Upper lobe of right lung (tissue), 1 donor: Measurements from ENCODE around the gene MITF. TPM values are rescaled to one million over a fixed set of nuclear protein-coding genes. Genes with fewer than 3 reads are reported as not detected.

ENCODE experiments used
- ATAC-seq: fragments of 200-7000 bp; cut with Tn5 transposase; one replicate; pipeline ENCODE4 v1.9.1; 2020; ENCODE audit warnings: mild to moderate bottlenecking, moderate library complexity
- DNase-seq: peaks from one replicate; pipeline ENCODE4 v3.0.0-alpha.2; 2020
- H3K27ac ChIP-seq: fragments of 200-600 bp; one replicate; pipeline ENCODE4 v1.8.0; 2022
- H3K27me3 ChIP-seq: fragments of 200-600 bp; one replicate; pipeline ENCODE4 v1.8.0; 2022; ENCODE audit warnings: mild to moderate bottlenecking
- H3K36me3 ChIP-seq: fragments of 200-600 bp; one replicate; pipeline ENCODE4 v1.8.0; 2022
- H3K4me1 ChIP-seq: fragments of 200-600 bp; one replicate; pipeline ENCODE4 v1.8.0; 2022
- H3K4me3 ChIP-seq: fragments of 200-600 bp; one replicate; pipeline ENCODE4 v1.8.0; 2022; ENCODE audit warnings: mild to moderate bottlenecking
- H3K9me3 ChIP-seq: fragments of 200-600 bp; one replicate; pipeline ENCODE4 v1.8.0; 2022
- intact Hi-C: fragments of 100-400 bp; cut with DNase I; formaldehyde crosslinking; loops from one replicate; pipeline ENCODE4 v1.11.0; 2022
- total RNA-seq: library from RNA; stranded (reverse); fragmentation: NEBNext Ultra II Directional; extraction: Animal tissue kit (Norgen Biotek cat#: 25700); gene quantifications from one replicate; pipeline ENCODE4 v1.2.1, GENCODE V29; 2021
- TF ChIP-seq, protein P1 (sequence below): fragments of 200-600 bp; IDR thresholded peaks from one replicate; pipeline ENCODE4 v1.8.0; 2022; ENCODE audit warnings: antibody characterized with exemption
- donor health status: DM: no; HTN: yes; CAD: no; lungs with severe emphysema.

The MITF gene
- total RNA-seq, 1 donor from 2014 or later: 29.5 TPM

DNA sequence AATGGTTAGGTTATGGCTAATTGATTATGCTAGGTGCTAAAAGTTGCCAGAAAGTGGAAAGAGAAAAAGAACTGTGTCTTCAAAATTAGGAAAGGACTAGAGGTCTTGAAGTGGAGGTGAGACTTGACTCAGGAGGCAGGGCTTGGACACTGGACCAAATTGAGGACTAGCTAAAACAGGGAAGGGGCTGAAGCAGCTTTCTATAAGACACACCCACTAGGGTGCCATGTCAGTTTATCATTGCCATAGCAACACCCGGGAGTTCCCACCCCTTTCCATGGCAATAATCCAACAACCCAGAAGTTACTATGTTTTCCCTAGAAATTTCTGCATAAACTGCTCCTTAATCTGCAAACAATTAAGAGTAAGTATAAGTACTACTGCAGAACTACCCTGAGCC, 42.9 kb upstream of the MITF start:
- TF ChIP-seq, protein P1, sequence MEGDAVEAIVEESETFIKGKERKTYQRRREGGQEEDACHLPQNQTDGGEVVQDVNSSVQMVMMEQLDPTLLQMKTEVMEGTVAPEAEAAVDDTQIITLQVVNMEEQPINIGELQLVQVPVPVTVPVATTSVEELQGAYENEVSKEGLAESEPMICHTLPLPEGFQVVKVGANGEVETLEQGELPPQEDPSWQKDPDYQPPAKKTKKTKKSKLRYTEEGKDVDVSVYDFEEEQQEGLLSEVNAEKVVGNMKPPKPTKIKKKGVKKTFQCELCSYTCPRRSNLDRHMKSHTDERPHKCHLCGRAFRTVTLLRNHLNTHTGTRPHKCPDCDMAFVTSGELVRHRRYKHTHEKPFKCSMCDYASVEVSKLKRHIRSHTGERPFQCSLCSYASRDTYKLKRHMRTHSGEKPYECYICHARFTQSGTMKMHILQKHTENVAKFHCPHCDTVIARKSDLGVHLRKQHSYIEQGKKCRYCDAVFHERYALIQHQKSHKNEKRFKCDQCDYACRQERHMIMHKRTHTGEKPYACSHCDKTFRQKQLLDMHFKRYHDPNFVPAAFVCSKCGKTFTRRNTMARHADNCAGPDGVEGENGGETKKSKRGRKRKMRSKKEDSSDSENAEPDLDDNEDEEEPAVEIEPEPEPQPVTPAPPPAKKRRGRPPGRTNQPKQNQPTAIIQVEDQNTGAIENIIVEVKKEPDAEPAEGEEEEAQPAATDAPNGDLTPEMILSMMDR: no peak
- Histone ChIP-seq H3K27ac (no peak overlapping the region), H3K9me3 (no peaks in the 10 kb centered on the region), H3K27me3 (no peaks in the 10 kb centered on the region), H3K36me3 (no peaks in the 10 kb centered on the region), H3K4me1 (no peaks in the 10 kb centered on the region), H3K4me3 (no peak overlapping the region)
- intact Hi-C loops: no loop called here
- ATAC-seq: no peak
- no peak for DNase-seq

DNA sequence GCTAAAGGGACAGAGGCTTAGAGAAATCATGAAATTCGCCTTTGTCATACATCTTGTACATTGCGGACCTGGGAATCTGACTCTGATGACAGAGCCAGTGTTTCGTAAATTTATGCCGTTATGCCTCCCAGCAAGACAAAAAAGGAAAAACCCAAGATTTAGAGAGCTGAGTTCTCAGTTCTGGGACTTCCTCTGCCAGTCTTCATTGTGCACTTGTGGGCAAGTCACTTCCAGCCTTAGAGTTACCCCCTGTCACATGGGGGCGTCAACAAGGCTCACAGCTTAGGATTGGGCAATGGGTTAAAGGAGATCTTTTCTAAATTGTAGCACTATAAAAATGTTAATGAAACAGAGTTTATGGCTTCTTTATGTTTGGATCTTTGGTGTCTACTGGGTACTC, 41.9 kb upstream of the MITF start:
- H3K27me3 ChIP-seq: no peaks in the 10 kb centered on the region
- H3K4me3 ChIP-seq: no peak overlapping the region
- H3K36me3 ChIP-seq: no peaks in the 10 kb centered on the region
- H3K9me3 ChIP-seq: no peaks in the 10 kb centered on the region
- no peaks in the 10 kb centered on the region for H3K4me1 ChIP-seq
- DNase-seq: no peak
- H3K27ac ChIP-seq: no peak overlapping the region
- TF ChIP-seq, protein P1: no peak
- intact Hi-C loops: no loop called here
- ATAC-seq: peak; percentile 74

DNA sequence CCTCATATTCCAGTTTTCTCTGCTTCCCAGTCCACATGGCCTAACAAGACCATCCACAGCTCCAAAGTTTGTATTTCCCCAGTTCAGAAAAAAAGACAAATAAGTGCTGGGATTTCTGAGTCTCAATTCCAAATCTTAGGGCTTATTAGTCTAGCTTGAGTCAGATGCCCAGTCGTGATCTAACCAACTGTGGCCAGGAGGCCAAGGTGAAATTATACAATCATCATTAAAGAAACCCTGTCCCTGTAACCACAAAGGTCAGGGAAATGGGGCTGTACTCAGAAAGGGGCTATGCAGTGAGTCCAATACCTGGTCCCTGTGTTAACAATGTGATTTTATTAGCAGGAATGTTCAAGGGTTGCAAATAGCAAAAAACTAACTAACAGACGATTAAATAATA, 40.5 kb upstream of the MITF start:
- Histone ChIP-seq H3K27me3 (no peaks in the 10 kb centered on the region), H3K36me3 (no peaks in the 10 kb centered on the region), H3K9me3 (no peaks in the 10 kb centered on the region), H3K27ac (no peak overlapping the region), H3K4me3 (no peak overlapping the region), H3K4me1 (no peaks in the 10 kb centered on the region)
- ATAC-seq: no peak
- TF ChIP-seq, protein P1: no peak
- DNase-seq: no peak
- intact Hi-C loops: no loop called here

DNA sequence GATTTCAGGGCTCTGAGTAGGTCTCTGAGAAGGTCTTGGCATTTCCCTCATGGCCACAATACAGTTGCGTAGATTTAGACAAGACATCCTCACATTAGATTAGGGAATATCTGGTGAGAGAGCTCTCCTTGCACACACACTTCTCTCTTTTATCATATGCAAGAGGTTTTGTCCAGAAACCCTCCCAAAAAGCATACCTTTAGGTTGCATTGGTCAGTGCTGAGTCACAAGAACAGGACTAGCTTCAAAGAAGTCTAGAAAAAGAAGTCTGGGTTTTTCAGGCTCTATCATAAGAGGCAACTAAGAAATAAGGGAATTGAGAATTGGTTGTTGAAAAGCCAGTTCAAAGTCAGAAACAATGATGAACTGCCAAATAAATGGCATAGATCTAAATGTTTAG, 40.1 kb upstream of the MITF start:
- no peaks in the 10 kb centered on the region for H3K36me3 ChIP-seq
- no peaks in the 10 kb centered on the region for H3K27me3 ChIP-seq
- ATAC-seq (no peak), DNase-seq (no peak)
- H3K27ac ChIP-seq: no peak overlapping the region
- TF ChIP-seq, protein P1: no peak
- no peak overlapping the region for H3K4me3 ChIP-seq
- no peaks in the 10 kb centered on the region for H3K4me1 ChIP-seq
- intact Hi-C loops: no loop called here
- H3K9me3 ChIP-seq: no peaks in the 10 kb centered on the region

DNA sequence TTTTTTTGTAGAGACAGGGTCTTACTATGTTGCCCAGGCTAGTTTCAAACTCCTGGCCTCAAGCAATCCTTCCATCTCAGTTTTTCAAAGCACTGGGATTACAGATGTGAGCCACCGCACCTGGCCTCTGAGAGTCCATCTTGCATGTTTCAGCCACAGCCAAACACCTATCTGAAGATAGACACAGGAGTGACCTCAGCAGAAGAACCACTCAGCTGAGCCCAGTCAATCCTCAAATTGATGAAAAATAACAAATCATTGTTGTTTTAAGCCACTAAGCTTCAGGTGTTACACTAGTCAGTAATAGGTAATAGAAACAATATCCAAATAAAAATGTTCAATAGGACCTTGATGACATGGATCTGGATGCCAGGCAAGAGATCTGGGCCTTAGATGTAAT, 38.3 kb upstream of the MITF start:
- TF ChIP-seq, protein P1: no peak
- H3K27ac ChIP-seq: no peak overlapping the region
- intact Hi-C loops: no loop called here

More for the DNA sequence above, 38.3 kb upstream of the MITF start:
- Histone ChIP-seq H3K9me3 (no peaks in the 10 kb centered on the region), H3K4me3 (no peak overlapping the region), H3K36me3 (no peaks in the 10 kb centered on the region), H3K4me1 (no peaks in the 10 kb centered on the region), H3K27me3 (no peaks in the 10 kb centered on the region)
- ATAC-seq (no peak), DNase-seq (no peak)
